Keratinocyte (primary cell): ENCODE results near the gene MGAM2.

Source experiments
- CTCF ChIP-seq, 3 experiments: IDR thresholded peaks in 1 of 3; conservative IDR thresholded peaks in 1 of 3; optimal IDR thresholded peaks in 1 of 3; 2 replicates in 2 of 3; 3 replicates in 1 of 3; pipeline versions ENCODE3 to v1.5.1; 2011; ENCODE audit warnings: low read length in 3 of 3, mild to moderate bottlenecking in 3 of 3, moderate library complexity in 2 of 3, control low read depth in 1 of 3, inconsistent platforms in 1 of 3; ENCODE audit not compliant: insufficient read depth in 2 of 3; ENCODE audit errors: extremely low read depth in 1 of 3
- EZH2 ChIP-seq: IDR thresholded peaks from one replicate; pipeline ENCODE4 v1.6.1; 2012; ENCODE audit warnings: inconsistent platforms, mild to moderate bottlenecking, low read length, moderate library complexity

GRCh38 chr7:142152076-142152475, 40.6 kb downstream of the MGAM2 start:
- TF ChIP-seq CTCF (optimal IDR thresholded peaks at IDR 0.05 in 1 of 3, IDR thresholded peaks at IDR 0.05 in 1 of 3, conservative IDR thresholded peaks at IDR 0.05 in 1 of 3; ENCODE audit: extremely low read depth in 1 of 3, insufficient read depth in 2 of 3, low read length in 3 of 3), result no peak
- TF ChIP-seq EZH2, result no peak
